HG02938 (cell line): ENCODE data around the gene CEP162.
"Not testable (repeated sequence)": the region's sequence is repeated elsewhere in the genome, so short reads cannot be mapped to it uniquely, and the experiment has no call there.

Experiments used
- ATAC-seq: cut with Tn5 transposase; IDR thresholded peaks from one replicate; pipeline ENCODE4 v1.9.1; 2021; ENCODE audit warnings: mild to moderate bottlenecking, moderate library complexity; ENCODE audit not compliant: unreplicated experiment

Gene CEP162

DNA sequence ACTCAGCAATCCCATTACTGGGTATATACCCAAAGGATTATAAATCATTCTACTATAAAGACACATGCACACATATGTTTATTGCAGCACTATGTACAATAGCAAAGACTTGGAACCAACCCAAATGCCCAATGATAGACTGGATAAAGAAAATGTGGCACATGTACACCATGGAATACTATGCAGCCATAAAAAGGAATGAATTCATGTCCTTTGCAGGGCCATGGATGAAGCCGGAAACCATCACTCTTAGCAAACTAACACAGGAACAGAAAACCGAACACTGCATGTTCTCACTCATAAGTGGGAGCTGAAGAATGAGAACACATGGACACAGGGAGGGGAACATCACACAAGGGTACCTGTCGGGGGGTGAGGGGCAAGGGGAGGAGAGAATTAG is 63.1 kb downstream of the CEP162 start:
- ATAC-seq = not testable (repeated sequence)

DNA sequence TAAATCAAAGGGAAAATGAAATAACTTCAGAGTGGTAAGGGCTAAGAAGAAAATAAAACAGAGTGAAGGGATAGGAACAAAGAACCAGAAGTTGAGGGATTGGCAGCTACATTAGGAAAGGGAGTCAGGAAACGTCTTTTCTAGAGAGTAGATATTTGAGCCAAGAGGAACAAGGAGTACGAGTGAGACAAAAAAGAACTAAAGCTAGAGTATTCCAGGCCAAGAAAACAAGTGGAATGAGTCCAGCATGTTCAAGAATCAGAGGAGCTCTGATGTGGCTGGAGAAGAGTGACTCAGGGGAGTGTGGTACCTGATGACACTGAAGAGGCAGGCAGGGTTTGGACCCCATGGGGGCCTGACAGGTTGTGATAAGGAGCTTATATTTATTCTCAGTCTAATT is 66.3 kb downstream of the CEP162 start:
- ATAC-seq = no peak

DNA sequence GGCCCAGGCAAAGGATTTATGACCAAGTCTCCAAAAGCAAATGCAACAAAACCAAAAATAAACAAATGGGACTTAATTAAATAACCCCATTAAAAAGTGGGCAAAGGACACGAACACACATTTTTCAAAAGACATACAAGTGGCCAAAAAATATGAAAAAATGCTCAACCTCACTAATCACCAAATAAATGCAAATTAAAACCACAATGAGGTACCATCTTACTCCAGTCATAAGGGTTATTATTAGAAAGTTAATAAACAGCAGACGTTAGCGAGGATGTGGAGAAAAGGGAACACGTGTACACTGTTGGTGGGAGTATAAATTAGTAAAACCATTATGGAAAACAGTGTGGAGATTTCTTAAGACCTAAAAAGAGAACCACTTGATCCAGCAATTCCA is 71.1 kb downstream of the CEP162 start:
- no peak for ATAC-seq

DNA sequence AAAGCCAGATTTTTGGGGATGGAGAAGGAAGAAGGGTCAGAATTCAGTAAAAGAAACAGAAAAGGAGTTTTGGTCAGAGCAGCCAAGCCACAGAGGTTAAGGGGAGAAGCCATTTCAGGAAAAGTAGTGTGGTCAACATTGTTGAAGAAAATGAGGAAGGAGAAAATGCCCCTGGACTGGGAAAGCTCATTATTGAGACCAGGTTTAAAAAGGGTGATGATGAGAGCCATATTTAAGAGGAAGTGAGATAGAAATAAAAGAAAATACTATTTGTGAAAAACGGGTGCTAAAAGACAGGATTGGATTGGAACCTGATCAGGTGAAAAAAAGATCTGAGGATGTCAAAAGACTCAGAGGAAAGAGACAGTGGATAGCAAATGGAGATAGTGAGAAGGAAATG is 75.8 kb downstream of the CEP162 start:
- ATAC-seq = no peak

DNA sequence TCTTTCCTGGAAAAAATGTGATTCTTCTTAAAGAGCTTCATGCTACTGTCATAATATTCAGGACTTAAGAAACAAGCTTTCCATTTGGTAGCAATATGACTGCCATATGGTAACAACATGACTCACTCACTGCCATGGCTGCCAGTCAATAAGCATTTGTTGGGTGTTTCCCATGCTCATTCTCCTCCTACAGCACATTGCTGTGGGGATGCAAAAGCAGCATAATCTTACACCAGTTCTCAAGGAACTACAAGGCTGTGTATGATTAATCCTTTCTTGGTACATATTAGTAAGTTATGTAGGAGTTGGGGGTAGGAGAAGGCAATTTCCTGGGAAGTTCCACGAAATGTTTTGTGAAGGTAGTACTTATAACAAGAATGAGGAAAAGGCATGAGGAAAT is 76.7 kb downstream of the CEP162 start:
- no peak for ATAC-seq

DNA sequence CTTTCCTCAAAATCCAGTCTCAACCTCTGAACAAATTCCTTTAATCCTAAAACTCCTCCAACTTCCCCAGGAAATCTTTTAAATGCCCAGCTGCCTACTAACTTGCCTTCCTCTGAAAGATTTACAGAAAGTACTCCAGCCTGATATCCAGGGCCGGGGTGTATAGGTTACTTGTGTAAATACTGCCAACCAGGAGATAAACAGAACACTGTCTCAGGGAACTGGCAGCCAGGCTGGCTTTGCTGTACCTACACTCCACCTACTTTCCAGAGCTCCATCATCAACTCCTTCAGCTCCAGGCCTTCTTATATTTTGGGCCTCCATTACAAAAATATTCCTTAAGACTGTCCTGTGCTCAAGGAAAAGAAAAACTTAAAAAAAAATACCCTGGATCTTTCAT is 85.9 kb downstream of the CEP162 start:
- no peak for ATAC-seq

DNA sequence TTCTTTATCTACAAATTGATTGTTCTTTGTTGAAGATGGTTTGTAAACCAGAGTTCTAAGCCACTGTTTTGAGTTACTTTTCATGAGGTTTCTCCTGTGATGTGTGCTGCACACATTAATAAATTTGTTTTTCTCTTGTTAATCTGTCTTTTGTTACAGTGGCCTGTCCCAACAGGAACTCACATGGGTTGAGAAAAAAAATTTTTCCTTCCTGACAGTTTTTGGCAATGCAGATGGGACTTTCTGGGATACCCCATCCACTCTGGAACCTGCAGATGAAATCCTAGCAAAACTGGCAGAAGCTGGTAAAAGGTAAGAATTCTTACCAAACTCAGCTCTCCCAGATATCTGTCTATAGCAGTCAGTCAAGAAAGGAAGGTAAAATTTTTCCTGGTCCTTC is 88.1 kb downstream of the CEP162 start:
- ATAC-seq = no peak

DNA sequence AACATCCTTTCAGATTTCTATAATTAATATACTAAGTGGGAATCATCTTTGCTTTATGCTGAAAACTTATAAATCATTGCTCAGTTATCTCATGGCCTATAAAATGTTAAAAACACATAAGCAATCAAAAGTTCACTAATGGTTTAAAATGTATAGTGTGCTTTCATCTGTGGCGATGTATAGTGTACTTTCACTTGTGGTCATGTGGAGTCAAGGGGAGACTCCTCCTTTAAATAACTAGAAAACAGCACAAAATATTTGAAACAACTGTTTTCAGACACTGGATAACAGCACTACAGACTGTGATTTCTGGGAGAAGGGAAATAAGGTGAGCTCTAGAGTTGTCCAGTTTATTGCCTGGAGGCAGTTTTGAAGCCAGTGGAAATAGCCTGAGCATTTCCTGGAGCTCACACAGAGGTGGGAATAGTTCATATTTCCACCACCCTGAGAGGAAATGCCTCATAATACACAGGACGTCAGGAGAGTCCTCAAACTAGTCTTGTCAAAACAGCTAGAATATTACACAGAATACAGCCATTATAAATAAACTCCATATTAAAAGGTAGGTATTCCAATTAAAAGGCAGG is 89.4 kb downstream of the CEP162 start:
- no peak for ATAC-seq

DNA sequence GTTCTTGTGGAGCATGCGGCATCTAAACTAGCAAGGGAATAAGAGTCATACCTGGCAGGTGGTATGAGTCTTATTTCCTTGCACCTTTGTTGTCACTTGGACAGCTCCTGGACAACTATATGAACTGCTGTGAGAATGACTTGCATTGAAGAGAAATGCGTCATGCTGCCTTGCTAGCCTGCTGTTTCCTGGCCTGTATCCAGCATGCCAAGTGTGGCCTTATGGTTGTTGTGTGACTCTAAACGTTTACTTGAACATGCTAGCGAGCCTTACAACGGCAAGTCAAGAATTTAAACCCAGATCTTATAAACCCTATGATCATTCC is 90.4 kb downstream of the CEP162 start:
- no peak for ATAC-seq

DNA sequence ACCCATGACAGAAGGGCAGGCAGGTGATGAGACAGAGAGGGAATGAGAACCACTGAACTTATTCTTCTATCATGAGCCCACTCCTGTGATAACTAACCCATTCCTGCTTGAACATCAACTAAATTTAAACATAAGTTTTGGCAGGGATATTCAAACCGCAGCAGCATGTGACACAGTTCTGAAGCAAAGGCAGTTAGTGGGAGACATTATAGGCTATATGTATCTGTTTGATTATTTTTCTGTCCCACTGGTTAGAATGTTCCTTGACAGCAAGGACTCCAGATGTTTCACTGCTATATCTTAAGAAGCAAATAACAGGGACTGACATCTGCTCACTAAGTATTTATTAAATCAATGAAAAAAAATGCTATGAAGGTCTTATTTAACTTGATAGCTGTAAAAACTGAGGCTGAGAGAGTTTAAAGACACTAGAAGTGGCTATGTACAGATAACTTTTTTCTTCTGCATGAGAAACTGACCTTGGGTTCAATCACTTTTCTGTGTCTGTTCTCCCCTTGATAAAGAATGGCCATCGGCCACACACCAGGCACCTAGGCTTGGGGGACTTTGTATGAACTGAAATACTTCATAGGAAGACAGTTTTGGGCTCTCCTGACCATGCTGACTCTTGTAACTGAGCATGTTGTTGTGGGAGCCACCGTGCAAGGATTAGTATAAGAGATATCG is 90.9 kb downstream of the CEP162 start:
- ATAC-seq = no peak

DNA sequence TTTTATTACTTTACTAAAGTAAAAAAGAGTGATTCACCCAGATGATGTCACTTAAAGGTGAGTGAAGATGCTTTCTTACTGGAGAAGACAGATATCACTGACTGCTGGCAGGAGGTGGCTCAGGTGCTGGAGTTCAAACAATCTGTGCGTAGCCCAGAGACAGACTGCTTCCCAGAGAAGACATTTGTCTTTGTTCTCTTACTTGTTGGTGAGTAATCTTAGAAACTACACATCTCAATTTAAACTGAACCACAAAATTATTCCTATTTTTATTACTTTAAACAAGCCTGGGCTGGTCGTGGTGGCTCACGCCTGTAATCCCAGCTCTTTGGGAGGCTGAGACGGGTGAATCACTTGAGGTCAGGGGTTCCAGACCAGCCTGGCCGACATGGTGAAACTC is 92.2 kb downstream of the CEP162 start:
- ATAC-seq = no peak

DNA sequence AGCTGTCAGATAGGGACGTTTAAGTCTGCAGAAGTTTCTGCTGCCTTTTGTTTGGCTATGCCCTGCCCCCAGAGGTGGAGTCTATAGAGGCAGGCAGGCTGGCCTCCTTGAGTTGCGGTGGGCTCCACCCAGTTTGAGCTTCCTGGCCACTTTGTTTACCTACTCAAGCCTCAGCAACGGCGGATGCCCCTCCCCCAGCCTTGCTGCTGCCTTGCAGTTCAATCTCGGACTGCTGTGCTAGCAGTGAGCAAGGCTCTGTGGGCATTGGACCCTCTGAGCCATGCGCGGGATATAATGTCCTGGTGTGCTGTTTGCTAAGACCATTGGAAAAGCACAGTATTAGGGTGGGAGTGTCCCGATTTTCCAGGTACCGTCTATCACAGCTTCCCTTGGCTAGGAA is 94.1 kb downstream of the CEP162 start:
- not testable (repeated sequence) for ATAC-seq

DNA sequence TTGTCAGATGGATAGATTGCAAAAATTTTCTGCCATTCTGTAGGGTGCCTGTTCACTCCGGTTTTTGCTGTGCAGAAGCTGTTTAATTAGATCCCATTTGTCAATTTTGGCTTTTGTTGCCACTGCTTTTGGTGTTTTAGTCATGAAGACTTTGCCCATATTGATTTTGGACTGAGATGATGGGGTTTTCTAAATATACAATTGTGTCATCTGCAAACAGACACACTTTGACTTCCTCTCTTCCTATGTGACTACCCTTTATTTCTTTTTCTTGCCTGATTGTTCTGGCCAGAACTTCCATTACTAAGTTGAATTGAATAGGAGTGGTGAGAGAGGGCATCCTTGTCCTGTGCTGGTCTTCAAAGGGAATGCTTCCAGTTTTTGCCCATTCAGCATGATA is 97.9 kb downstream of the CEP162 start:
- not testable (repeated sequence) for ATAC-seq

DNA sequence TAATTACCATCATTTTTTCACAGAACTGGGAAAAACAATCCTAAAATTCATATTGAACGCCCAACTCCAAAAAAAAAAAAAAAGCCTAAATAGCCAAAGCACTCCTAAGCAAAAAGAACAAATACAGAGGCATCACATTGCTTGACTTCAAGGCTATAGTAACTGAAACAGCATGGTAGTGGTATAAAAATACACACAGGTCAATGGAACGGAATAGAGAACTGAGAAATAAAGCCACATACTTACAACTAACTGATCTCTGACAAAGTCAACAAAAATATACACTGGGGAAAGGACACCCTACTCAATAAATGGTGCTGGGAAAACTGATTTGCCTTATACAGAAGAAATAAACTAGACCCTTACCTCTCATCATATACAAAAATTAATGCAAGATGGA is 104.3 kb downstream of the CEP162 start:
- peak; percentile 62 for ATAC-seq

DNA sequence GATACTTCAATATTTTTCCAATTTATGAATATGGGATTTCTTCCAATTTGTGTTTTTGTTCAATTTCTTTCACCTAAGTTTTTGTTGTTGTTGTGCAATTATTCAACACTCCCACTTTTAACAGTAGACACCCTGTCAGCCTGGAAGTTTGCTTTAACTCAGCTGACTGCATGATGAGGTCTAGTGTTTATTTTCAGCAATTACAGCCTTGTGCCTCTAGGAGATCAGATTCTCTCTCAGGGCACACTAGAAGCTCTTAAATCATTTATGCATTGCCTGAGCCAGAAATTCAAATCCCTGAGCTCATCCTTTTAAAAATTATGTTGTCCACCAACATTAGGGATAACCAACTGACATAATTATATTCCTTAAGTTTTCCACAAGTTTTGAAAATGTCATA is 108.2 kb downstream of the CEP162 start:
- ATAC-seq = no peak

DNA sequence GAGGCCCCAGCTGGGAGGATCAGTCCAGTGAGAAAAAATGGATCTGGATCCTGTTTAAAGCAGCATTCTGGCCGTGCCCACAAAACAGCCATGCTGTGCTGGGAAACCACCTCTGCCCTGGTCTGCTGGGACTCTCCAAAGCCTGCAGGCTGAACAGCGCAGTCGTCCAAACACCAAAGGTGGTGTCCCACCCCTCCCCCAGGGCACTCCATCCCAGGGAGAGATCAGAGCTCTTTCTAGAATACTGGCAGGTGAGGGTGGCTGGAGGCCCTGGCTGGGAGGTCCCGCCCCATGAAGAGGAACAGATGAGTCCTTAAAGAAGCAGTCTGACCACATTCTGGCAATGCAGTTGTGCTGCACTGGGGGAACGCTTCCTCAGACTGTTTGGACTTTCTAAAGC is 109.3 kb downstream of the CEP162 start:
- no peak for ATAC-seq

DNA sequence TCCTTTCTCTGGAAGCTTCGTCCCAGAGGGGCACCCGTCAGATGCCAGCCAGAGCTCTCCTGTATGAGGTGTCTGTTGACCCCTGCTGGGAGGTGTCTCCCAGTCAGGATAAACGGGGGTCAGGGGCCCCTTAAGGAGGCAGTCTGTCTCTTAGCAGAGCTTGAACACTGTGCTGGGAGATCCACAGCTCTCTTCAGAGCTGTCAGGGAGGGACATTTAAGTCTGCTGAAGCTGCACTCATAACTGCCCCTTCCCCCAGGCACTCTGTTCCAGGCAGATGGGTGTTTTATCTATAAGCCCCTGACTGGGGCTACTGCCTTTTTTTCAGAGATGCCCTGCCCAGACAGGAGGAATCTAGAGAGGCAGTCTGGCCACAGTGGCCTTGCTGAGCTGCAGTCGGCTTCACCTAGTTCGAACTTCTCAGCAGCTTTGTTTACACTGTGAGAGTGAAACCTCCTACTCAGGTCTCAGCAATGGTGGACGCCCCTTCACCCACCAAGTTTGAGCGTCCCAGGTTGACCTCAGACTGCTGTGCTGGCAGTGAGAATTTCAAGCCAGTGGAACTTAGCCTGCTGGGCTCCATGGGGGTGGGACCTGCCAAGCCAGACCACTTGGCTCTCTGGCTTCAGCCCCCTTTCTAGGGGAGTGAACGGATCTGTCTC is 112.4 kb downstream of the CEP162 start:
- not testable (repeated sequence) for ATAC-seq

DNA sequence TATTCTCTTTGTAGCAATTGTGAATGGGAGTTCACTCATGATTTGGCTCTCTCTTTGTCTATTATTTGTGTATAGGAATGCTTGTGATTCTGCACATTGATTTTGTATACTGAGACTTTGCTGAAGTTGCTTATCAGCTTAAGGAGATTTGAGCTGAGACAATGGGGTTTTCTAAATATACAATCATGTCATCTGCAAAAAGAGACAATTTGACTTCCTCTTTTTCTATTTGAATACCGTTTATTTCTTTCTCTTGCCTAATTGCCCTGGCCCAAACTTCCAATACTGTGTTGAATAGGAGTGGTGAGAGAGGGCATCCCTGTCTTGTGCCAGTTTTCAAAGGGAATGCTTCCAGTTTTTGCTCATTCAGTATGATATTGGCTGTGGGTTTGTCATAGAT is 116.1 kb downstream of the CEP162 start:
- not testable (repeated sequence) for ATAC-seq

DNA sequence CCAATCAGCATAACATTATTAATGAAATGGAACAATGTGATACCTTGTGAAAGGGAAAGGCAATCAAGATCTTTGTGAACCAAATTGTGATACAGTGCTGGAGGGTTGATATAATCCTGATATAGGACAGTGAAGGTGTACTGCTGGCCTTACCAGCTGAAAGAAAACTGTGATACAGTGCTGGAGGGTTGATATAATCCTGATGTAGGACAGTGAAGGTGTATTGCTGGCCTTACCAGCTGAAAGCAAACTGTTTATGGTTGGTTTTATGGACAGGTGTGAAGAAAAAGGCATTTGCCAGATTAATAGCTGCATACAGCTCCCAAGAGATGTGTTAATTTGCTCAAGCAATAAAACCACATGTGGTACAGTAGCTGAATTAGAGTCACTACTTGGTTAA is 119.9 kb downstream of the CEP162 start:
- ATAC-seq = no peak

DNA sequence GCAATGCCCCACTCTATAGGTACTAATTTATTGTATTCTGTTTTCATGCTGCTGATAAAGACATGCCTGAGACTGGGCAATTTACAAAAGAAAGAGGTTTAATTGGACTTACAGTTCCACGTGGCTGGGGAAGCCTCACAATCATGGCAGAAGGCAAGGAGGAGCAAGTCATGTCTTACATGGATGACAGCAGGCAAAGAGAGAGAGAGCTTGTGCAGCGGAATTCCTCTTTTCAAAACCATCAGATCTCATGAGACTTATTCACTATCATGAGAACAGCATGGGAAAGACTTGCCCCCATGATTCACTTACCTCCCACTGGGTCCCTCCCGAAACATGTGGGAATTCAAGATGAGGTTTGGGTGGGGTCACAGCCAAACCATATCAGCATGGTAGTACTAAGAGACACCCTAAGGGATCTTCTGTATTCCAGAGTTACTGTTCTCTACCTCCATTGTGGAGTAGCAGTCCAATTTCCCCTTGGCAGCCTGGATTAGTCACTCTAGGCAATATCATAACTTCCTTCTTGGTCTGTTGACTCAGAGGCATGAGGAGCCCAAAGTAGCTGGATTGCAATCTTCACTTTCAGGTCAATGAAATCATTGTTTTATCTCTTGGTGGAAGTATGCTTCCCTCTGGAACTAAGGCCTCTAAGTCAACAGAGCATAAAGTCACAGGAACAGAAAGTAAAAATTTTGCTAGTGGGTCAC is 122.1 kb downstream of the CEP162 start:
- ATAC-seq = not testable (repeated sequence)

DNA sequence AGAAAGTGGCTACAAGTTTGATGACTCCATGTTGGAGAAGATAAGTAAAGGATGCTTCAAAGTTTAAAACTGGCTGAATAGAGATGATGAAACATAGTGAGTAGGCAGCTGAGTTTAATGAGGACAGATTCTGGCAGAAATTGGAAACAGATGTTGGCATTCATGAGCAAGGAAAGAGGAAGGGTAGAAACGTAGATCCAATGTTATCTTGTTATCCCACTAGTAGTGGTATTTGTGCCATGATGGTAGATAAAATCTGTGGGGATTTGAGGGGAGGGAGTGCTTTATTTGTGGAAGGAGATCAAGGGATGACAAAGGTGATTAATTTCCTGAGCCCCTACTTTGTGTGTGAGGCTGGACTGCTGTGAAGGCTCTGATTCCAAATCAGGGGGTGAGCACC is 124.4 kb downstream of the CEP162 start:
- no peak for ATAC-seq

DNA sequence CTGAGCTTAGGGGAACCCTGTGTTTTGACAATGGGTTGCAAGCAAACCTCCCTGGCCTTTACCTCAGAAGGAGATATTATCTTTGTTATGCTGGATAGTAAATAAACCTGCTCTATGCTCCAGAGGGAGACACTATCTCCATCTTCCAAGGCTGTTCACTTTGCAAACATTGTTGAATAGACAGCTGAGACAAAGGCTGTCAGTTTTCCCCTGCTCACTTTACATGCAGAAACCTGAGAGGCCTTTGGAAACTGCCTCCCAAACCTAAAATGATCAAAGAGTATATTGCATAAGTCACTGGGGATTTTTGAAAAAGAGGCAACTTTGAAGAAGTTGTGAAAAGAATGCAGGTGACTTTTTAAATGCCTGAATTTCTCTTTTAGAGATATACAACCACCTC is 132.3 kb downstream of the CEP162 start:
- no peak for ATAC-seq
